GM19438 (cell line): ENCODE results near the gene WASHC4.
"Not testable (repeated sequence)": the region's sequence is repeated elsewhere in the genome, so short reads cannot be mapped to it uniquely, and the experiment has no call there.

Experiments
- ATAC-seq: cut with Tn5 transposase; IDR thresholded peaks from one replicate; pipeline ENCODE4 v1.9.1; 2021; ENCODE audit warnings: low read depth; ENCODE audit not compliant: unreplicated experiment

WASHC4 gene

DNA sequence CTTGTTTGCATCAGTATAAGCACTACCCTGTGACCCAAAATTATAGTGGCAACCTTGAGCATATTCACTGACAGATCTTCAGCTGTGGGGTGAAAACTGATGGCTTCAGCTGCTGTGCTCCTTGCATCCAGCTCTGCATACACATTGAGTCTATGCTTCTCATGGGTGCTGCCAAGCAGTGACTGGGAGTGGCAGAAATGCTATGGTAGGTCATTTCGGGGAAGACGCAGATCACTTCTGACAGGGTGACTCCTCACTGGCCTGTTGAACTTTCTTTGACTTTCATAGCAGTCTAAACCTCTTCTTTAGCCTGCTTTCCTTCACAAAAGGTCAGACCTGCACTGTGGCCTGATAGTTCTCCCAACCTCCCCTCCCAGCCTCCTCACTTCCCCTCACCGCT, 17.7 kb upstream of the WASHC4 start:
- ATAC-seq = no peak

DNA sequence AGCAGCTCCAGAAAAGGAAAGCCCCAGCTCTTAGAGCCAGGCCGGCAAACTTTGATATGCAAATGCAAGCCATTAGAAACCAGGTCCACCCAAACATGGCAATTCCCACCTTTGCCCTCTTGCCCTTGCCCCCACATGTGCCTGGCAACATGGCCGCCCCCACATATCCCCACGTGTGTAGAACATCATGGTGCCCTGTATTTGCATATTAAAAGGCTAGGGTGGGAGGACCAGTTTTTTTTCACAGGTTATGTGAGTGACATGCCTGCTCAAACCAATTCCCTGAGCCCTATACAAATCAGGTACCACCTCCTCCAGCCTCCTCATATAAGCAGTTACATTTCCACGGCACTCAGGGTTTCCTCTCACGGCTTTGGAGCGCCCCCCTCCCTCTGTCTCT, 17.2 kb upstream of the WASHC4 start:
- ATAC-seq = no peak

DNA sequence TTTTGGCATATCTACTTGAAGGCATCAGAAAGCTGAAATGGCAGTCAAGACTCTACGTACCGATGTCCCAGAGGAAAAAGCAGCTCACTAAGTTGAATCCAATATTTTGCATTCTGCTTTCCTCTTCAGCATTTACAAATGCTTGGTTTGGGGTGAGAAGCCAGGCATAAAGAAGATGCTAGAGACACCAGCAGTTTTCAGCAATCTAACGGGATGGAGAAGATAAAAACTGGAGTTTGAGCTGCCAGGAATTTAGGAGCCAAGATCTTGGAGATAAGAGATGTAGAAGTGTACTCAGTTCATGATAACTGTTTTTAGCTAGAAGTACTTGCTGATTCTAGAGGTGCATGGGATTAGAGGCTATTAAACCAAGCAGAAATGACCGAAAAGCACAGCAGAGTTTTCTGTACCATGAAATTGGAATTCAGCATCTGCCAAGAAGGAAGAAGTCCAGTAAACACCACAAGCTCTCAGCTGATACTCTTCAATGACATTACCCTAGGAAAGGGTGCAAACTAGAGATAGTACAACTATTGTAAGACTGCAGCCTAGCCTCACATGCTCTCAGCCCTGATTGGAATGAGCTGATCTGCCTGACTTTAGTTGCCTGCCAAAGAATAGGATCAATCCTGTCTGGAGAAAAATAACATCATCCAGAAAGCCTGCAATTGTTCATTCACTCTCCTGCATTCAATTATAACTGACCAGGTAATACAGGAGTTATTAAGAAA, 15.9 kb upstream of the WASHC4 start:
- no peak for ATAC-seq

DNA sequence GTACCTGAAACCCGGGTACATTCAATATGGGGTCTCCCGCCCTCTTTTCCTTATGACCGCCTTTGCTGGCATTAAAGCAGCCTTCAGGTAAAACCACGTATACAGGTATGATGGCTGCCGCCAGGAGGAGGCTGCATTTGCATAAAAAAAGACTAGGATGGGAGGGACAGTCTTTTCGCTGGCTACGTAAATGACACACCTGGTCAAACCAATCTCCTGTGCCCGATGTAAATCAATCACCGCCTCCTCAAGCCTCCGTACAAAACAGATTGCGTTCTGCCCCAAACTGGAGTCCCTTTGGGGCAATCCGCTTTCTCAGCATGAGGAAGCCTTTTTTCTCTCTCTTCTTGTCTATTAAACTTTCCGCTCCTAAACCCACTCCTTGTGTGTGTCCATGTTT, 15.2 kb upstream of the WASHC4 start:
- no peak for ATAC-seq

DNA sequence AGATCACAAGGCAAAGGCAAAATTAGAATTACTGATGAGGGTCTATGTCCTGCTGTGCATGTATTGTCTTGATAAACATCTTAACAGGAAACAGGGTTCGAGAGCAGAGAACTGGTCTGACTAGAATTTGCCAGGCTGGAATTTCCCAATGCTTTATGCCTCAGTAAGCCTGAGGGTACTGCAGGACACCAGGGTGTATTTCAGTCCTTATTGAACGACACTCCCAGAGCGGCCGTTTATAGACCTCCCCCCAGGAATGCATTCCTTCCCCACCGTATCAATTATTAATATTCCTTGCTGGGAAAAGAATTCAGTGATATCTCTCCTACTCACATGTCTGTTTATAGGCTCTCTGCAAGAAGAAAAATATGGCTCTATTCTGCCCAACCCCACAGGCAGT, 12.2 kb upstream of the WASHC4 start:
- ATAC-seq = not testable (repeated sequence)

DNA sequence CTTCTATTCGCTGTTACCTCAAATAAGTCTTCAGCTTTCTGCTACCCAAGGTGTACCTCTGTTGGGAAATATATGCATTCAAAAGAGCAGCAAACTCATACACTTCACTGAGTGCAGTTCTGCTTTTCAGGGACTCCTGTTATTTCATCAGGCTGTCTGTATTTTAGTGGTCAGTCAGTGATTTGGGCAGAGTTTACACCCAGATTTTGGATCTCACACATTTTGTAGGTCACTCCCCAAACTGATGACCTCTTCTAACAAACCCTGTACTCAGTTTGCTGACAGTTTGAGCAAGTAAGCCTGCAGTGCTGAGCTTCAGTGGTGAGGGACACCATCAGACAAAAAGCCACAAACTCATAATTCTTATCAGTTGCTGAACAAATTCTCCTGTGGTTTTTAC, 8.2 kb upstream of the WASHC4 start:
- no peak for ATAC-seq

DNA sequence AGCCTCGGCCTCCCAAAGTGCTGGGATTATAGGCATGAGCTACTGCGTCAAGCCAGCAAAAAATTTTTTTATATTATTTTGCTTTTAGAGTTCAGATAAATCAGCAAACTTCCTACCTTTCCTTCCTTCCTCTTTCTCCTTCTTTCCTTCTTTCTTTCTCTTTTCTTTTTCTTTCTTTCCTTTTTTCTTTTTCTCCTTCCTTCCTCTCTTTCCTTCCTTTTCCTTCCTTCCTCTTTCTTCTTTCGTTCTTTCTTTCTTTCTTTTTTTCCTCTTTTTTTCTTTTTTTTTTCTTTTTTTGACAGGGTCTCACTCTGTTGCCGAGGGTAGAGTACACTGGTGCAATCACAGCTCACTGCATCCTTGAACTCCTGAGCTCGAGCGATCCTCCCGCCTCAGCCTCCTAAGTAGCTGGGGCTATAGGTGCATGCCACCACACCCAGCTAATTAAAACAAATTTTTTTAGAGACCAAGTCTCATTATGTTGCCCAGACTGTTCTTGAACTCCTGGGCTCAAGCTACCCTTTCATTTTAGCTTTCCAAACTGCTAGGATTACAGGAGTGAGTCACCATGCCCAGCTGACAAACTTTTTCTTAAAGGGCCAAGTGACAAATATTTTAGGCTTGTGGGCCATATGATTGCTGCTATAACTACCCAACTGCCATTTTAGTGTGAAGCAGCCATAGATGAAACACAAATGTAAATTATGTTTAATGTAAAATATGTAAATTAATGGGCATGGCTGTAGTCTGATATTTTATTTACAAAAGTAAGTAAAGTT, 7.1 kb upstream of the WASHC4 start:
- no peak for ATAC-seq

DNA sequence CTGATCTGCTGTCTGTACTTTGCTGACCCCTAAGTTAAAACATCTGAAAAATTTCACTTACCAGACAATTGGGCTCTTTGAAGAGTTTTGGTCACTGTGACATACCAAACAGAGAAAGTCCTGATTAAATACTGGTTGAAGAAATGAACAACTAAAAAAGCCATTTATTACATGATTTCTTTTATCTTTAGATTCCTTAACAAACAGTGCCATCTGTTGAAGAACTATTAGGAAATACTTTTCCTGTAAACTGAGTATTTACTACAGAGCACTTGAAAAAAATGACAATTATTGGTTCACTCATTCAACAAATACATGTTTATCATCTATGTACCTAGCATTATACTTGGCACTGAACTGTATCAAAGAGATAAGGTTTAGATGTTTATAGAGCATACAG, 6.5 kb upstream of the WASHC4 start:
- ATAC-seq = no peak

DNA sequence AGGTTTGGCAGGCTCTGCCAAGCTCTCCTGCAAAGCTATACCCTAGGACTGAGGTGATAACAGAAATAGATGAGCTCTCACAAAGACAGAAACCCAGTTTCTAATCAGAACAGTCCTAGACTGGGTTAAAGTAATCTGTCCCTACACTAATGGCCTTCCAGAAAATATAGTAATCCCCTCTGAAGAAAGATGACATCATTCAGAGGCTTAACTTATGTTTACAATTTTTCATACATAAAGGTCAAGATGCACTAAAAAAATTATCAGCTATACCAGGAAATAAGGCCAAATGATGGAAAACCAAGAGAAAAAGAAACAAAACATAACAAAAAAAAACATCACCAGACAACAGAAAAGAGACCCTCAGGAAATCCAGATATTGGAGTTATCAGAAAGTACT, 4.9 kb upstream of the WASHC4 start:
- ATAC-seq = no peak

DNA sequence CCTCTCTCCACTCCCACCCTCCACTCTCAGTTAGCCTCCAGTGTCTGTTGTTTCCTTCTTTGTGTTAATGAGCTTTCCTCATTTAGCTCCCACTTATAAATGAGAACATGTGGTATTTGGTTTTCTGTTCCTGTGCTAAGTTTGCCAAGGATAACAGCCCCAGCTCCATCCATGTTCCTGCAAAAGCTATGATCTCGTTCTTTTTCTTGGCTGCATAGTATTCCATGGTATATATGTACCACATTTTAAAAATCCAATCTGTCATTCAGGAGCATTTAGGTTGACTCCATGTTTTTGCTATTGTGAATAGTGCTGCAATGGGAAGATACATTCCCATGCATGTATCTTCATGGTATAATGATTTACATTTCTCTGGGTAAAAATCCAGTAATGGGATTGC, 2.8 kb upstream of the WASHC4 start:
- ATAC-seq = no peak

DNA sequence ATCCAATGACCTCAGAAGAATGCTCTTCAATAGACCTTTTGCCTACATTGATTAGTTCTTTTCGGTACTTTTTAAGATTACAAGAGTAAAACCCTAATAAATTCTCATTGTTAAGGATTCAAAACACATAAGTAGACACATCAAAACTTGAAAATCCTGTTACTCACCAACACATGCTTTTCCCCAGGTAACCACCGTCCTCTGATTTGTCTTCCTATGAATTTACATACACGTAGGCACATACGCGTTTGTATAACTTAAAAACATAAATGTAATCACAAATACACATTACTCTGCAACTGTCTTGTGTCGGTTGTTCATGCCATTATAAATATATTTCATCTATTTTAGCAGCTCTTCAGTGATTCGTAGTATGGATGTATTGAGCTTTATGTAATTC, 910 bp upstream of the WASHC4 start:
- no peak for ATAC-seq

DNA sequence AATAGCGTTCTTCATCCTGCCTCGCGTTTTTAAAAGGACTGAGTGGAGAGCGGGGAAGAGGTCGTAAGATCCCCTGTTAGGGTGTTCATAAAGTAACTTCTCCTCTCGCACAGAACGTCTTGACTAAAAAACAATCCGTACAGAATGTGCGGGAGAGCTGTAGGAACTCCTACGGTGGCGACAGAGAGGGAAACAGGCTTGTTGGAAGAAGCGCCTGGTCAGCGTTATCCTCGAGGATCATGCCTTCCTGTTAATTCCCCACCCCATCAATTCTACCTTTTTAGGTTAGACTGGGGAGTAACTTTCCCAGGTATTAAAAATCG, 399 bp upstream of the WASHC4 start:
- peak; percentile 7 for ATAC-seq

DNA sequence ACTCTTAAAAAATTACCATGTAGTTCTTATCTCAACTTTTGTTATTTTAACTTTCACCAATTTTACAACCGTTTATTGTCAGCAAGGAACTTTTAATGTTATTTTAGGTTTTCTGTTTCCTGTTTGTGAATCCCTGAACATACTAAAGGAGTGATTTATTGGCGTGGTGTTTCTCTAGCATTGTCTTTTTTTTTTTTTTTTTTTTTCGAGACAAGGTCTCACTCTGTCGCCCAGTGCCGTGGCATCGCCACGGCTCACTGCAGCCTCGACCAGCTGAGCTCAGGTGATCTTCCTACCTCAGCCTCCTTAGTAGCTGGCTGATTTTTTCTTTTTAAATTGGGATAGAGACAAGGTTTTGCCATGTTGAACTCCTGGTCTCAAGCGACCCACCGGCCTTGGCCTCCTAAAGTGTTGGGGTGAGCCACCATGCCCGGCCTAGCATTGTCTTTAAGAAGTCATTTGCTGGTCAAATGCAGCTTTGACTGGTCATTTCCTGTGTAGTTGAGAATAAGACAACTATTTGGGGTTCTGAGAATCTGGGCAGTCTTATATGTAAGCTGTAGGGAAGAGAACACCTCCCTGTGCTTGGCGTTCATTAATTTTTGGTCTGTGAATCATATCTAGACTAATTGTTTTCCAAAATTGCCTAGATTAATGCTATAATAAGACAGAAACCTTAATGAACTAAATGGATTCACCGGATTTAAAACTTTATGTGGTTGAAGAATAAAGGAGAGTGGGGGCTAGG, 2.1 kb downstream of the WASHC4 start:
- ATAC-seq = peak; percentile 36

DNA sequence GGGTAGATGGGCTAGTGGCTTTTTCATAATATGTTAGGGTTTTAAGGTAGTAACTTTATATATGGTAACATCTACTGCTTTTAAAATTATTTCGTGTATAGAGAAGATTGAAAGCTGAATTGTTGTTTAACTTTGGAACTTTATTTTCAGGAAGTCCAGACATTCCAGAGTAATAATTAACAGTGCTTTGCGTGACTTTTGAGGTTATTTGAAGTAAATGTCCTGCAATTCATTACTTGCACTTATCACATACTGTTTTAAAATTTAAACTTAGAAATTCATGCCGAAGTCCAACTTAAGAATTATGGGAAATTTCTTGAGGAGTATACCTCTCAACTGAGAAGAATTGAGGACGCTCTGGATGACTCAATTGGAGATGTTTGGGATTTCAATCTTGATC, 3.3 kb downstream of the WASHC4 start:
- no peak for ATAC-seq

DNA sequence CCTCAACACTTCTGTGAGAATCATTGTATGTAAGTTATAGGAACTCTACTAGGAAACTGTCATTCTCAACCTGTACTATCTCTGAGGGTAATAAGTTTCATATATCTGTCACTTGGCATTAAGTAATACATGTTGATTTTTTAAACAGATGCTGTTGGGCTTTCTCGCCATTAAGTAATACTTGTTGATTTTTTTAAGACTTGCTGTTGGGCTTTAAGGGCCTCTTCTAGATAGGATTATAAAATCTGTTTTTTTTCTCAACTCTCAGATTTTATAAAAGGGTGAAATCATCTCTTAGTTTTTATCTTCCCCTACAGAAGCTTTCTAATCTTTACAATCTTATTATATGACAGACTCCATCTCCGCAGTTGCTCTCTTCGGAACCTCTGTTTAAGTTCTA, 5.6 kb downstream of the WASHC4 start:
- ATAC-seq = no peak

DNA sequence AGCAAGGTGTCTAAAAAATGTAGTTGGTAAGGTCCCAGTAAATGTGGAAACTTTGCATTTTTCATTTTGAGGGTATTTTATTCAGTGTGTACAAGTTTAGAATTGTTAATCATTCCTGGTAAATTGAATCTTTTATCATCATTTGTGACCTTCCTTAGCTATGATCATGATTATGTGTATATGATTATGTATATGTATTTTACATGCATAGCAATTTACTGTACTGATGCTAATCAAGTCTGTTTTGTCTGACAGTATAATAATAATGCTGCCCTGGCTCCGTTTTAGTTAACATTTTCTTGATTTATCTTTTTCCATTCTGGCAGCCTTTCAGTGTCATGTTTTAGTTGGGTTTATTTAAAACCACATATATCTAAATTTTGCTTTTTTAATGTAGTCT, 9.4 kb downstream of the WASHC4 start:
- ATAC-seq = no peak

DNA sequence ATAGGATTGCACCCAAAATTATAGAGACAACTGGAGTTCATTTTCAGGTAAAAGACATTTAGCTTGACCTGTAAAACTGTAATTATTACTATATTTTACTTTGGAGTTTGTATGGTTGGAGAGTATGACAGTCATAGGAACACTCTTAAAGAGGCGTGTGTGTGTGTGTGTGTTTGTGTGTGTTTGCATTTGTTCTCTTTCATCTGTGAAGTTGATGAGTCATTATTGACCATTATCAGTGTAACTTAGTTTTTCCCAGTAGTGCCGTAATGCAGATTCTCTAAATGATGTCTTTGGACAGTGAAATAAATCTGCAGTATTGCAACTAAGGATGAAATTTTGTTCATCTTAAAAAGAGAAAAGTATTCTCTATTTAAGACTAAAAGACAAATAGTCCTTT, 13.0 kb downstream of the WASHC4 start:
- ATAC-seq = no peak

DNA sequence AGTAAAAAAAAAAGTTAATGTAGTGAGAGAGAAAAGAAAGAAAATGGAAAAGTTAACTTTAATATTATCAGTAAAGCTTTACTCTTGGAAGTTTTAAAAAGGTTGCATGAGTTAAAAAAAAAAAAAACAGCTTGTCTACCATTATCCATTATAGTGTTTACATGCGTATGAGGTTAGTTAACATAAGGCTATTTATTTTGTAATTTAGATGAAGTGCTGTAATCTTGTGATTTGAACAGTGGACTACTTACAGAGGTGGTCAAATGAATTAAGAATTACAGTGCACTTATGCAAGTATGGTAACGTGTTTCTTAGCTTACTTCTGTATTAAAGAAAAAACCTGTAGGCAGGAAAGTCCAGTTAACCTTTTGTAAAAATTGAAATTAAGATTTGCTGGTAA, 30.7 kb downstream of the WASHC4 start:
- no peak for ATAC-seq

DNA sequence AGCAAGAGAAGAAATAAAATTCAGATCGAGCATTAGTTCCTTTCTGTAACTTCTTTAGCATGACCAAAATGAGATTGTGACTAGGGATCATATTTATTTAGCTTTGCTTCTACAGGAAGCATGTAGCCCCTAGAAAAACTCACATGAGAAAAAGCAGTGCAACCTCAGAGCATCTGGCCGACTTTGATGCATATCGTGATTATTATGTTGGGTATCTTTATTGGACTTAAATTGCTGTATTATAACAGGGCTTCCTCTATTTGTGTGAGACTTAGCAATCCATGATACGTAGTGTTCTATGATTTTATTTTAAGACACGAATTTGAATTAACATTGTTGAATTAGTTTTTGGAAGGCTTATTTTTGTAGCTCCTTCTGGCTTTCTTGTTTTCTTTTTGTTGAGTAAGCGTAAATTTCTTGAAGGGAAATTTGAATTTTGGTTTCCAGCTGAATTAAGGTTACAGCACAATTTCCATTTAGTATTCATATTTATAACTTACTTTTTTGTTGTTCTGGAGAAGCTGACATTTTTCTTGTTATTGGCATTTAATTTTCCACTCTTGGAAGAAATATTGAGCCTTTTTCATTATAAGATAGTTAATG, 33.9 kb downstream of the WASHC4 start:
- ATAC-seq = no peak

DNA sequence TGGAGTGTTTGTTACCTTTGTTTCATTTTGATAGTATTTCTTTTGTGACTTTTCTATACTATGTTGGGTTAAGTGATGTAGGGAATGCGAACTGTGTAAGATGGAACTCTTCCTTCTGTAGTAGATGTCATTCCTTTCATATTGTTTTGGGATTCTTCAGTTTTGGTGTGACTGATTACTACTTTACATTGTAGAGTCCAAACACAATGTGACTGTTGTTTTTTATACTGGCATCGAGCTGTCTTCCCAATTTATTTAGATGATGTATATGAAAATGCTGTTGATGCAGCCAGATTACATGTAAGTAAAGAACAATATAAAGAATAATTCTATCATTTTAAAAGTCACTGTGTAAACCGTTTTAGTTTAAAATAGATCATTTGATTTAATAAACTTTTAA, 34.7 kb downstream of the WASHC4 start:
- ATAC-seq = no peak

DNA sequence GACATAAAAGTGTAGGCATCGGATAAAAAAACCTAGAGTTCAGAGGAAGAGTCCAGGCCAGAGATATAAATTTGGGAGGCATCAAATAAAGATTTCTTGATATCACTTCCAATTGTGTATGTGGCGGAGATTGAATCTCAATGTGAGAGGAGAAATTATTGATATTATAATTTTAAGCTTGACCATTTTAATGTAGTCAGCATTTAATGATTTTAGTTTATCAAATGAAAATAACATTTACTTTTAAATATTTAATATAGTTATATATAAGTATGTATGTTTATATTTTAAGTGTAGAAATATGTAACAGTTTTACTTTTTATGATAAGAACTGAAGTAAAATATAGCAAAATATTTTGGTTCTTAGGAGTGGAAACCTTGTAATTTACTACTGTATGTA, 48.7 kb downstream of the WASHC4 start:
- no peak for ATAC-seq
